ENCODE results near the gene SMIM5. TPM values are rescaled to one million over a fixed set of nuclear protein-coding genes. Genes with fewer than 3 reads are reported as not detected.

Gene SMIM5
- total RNA-seq, 1 donor from 2014 or later, result 2.7 TPM

DNA sequence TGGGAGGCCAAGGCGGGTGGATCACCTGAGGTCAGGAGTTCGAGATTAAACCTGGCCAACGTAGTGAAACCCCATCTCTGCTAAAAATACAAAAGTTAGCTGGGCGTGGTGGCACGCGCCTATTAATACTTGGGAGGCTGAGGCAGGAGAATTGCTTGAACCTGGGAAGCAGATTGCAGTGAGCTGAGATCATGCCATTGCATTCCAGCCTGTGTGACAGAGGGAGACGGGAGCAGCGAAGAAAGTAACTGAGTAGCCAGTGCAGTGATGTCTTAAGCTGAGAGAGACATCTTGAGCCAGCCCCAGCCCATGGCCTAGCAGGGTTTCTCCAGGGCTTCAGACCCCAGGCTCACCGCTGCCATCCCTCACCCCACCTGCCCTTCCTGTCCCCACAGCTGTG, 9.8 kb upstream of the SMIM5 start:
- H3K4me1 ChIP-seq, result no peaks in the 10 kb centered on the region
- H3K36me3 ChIP-seq, result peaks cover 84% of the 10 kb centered on the region
- H3K4me3 ChIP-seq, result no peak overlapping the region
- H3K27me3 ChIP-seq (ENCODE audit: low read depth), result no peaks in the 10 kb centered on the region
- no peak for ATAC-seq
- intact Hi-C loops (cut with DNase I), result no loop called here
- no peak for DNase-seq
- TF ChIP-seq, protein P1, sequence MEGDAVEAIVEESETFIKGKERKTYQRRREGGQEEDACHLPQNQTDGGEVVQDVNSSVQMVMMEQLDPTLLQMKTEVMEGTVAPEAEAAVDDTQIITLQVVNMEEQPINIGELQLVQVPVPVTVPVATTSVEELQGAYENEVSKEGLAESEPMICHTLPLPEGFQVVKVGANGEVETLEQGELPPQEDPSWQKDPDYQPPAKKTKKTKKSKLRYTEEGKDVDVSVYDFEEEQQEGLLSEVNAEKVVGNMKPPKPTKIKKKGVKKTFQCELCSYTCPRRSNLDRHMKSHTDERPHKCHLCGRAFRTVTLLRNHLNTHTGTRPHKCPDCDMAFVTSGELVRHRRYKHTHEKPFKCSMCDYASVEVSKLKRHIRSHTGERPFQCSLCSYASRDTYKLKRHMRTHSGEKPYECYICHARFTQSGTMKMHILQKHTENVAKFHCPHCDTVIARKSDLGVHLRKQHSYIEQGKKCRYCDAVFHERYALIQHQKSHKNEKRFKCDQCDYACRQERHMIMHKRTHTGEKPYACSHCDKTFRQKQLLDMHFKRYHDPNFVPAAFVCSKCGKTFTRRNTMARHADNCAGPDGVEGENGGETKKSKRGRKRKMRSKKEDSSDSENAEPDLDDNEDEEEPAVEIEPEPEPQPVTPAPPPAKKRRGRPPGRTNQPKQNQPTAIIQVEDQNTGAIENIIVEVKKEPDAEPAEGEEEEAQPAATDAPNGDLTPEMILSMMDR (IDR thresholded peaks at IDR 0.05), result no peak
- H3K27ac ChIP-seq, result no peak overlapping the region
- no peaks in the 10 kb centered on the region for H3K9me3 ChIP-seq

GRCh38 chr17:75624021-75624420, 9.2 kb upstream of the SMIM5 start:
- TF ChIP-seq, protein P1 (IDR thresholded peaks at IDR 0.05), result no peak
- ATAC-seq (no peak), DNase-seq (no peak)
- H3K9me3 ChIP-seq, result no peaks in the 10 kb centered on the region
- no peak overlapping the region for H3K4me3 ChIP-seq
- no peaks in the 10 kb centered on the region for H3K4me1 ChIP-seq
- H3K27ac ChIP-seq, result no peak overlapping the region
- no peaks in the 10 kb centered on the region for H3K27me3 ChIP-seq (ENCODE audit: low read depth)
- H3K36me3 ChIP-seq, result peaks cover 78% of the 10 kb centered on the region
- intact Hi-C loops (cut with DNase I), result no loop called here

DNA sequence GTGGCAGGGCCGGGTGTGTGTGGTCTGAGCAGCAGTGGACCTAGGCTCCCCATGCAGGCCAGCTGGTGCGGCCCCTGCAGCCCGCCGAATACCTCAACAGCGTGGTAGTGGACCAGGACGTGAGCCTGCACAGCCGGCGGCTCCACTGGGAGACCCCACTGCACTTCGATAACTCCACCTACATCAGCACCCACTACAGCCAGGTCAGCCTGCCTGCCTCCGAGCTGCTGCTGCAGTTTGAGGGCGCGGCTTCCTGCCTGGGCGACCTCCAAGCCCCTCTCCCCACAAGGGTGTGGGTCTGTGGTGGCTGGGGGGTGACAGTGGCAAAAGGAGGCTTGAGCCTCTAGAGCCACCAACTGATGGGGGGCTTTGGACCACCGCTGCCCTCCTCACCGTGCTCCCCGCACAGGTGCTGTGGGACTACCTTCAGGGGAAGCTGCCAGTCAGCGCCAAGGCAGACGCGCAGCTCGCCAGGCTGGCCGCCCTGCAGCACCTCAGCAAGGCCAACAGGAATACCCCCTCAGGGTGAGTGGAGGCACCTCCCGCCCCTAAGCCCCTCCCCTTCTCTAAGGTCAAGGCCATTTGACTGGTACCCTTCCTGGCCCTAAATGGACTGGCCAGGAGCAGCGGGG, 8.4 kb upstream of the SMIM5 start:
- TF ChIP-seq, protein P1 (IDR thresholded peaks at IDR 0.05), result no peak
- H3K27ac ChIP-seq, result no peak overlapping the region
- no peak overlapping the region for H3K4me3 ChIP-seq
- no peaks in the 10 kb centered on the region for H3K9me3 ChIP-seq
- H3K27me3 ChIP-seq (ENCODE audit: low read depth), result no peaks in the 10 kb centered on the region
- DNase-seq (no peak), ATAC-seq (no peak)
- no peaks in the 10 kb centered on the region for H3K4me1 ChIP-seq
- intact Hi-C loops (cut with DNase I), result no loop called here
- H3K36me3 ChIP-seq, result peaks cover 76% of the 10 kb centered on the region

DNA sequence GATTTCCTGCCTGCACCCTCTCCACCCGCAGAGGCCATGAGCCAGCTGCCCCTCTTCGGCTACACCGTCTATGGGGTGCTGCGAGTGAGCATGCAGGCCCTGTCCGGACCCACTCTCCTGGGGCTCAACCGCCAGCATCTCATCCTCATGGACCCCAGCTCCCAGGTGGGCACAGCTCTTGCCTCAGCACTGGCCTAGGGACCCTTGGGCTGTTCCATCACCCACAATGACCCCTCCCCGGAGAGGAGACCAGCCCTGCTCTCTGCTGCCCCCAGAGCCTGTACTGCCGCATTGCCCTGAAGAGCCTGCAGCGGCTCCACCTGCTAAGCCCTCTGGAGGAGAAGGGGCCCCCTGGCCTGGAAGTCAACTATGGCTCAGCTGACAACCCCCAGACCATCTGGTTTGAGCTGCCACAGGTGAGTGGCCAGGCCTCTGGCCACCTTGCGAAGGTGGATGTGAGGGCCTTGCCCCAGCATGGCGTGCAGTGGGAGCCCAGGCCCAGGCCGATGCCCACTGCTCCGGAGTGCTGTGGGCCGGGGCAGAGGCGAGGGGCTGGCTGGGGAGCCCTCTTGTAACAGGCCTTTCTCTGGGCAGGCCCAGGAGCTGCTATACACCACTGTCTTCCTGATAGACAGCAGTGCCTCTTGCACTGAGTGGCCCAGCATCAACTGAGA, 7.3 kb upstream of the SMIM5 start:
- Histone ChIP-seq H3K27me3 (ENCODE audit: low read depth) (no peaks in the 10 kb centered on the region), H3K36me3 (peaks cover 75% of the 10 kb centered on the region), H3K4me3 (no peak overlapping the region), H3K4me1 (no peaks in the 10 kb centered on the region), H3K27ac (no peak overlapping the region), H3K9me3 (no peaks in the 10 kb centered on the region)
- ATAC-seq (peak; percentile 24 to 25), DNase-seq (no peak)
- intact Hi-C loops (cut with DNase I), result no loop called here
- TF ChIP-seq, protein P1 (IDR thresholded peaks at IDR 0.05), result peak; percentile 30

DNA sequence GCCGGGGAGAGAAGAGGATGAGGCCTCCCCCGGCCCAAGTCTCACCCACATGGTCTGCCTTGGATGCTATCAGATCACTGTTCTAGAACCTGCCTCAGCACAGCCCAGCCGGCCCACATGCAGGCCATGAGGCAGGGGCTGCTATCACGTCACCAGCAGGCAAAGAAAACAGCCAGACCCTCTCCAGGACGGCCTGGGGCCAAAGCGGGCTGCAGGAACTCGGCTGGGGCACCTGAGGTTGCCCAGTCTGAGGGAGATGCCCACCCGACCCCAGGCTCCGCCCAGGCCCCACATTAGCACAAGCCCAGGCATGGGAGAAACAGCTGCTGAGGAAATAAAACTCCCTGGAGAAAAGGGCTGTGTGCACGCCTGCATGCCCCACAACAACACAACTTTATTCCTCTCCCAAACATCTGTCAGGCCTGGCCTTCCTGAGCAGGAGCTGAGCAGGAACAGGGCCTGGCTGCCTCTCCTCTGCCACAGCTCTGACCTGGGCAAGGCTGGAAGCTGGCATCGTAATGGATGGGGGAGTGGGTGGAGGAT, 6.7 kb upstream of the SMIM5 start:
- peaks cover 72% of the 10 kb centered on the region for H3K36me3 ChIP-seq

More for the DNA sequence above, 6.7 kb upstream of the SMIM5 start:
- DNase-seq (no peak), ATAC-seq (no peak)
- Histone ChIP-seq H3K27ac (no peak overlapping the region), H3K9me3 (no peaks in the 10 kb centered on the region), H3K4me3 (no peak overlapping the region), H3K27me3 (ENCODE audit: low read depth) (no peaks in the 10 kb centered on the region), H3K4me1 (no peaks in the 10 kb centered on the region)
- TF ChIP-seq, protein P1 (IDR thresholded peaks at IDR 0.05), result no peak
- intact Hi-C loops (cut with DNase I), result no loop called here
